LNCaP clone FGC (cell line): ENCODE results near the gene MYRF.

Experiments used
- DNase-seq: peaks from one replicate; pipeline ENCODE4 v3.0.0-alpha.2; 2011; ENCODE audit warnings: low read depth
- H3K4me3 ChIP-seq: 2 replicates; pipeline ENCODE4 v1.5.1; 2011; ENCODE audit warnings: mild to moderate bottlenecking, low read depth, low read length, control low read depth
- TF ChIP-seq, protein P1 (sequence below): IDR thresholded peaks from 2 replicates; pipeline ENCODE4 v1.5.1; 2012; ENCODE audit warnings: mild to moderate bottlenecking; ENCODE audit not compliant: control insufficient read depth, insufficient read depth; ENCODE audit errors: extremely low read depth

Gene MYRF

DNA sequence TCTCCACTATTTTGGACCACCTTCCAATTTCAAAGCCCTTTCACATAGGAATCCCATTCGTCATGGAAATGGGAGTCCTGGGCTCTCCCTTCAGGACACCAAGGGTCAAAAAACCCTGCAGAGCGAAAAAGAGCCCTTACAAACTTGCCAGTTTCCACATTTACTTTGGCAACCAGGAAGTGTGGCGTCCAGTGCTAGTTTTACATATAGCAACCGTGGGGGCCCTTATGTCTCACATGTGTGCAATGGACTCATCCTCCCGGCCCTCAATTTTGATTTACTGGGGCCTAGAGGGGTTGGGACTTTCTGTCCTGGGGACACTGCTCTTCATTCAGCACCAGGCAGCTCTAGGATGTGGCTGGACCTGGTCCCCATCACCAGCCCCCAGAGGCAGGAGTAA is 38.5 kb upstream of the MYRF start:
- no peak for DNase-seq
- TF ChIP-seq, protein P1, sequence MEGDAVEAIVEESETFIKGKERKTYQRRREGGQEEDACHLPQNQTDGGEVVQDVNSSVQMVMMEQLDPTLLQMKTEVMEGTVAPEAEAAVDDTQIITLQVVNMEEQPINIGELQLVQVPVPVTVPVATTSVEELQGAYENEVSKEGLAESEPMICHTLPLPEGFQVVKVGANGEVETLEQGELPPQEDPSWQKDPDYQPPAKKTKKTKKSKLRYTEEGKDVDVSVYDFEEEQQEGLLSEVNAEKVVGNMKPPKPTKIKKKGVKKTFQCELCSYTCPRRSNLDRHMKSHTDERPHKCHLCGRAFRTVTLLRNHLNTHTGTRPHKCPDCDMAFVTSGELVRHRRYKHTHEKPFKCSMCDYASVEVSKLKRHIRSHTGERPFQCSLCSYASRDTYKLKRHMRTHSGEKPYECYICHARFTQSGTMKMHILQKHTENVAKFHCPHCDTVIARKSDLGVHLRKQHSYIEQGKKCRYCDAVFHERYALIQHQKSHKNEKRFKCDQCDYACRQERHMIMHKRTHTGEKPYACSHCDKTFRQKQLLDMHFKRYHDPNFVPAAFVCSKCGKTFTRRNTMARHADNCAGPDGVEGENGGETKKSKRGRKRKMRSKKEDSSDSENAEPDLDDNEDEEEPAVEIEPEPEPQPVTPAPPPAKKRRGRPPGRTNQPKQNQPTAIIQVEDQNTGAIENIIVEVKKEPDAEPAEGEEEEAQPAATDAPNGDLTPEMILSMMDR, result no peak
- H3K4me3 ChIP-seq, result no peak overlapping the region

DNA sequence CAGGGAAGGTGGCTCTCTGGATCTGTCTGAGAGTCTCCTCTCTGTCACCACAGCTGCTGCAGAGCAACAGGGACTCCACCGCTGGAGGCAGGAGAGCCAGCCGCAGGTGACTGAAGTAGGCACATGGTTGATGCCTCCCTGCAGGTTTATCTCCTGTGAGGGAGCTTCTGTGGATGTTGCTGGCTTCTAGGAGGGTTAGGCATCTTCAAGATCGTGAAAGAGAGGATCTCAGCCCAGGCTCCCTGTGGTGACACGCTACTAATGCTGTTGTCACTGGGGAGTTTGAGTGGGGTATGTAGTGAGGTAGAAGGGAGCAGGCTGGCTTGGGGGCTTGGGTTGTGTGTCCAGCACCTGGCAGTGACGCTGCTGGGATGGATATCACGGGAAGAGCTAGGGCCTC is 38.1 kb upstream of the MYRF start:
- no peak for DNase-seq
- TF ChIP-seq, protein P1, result no peak
- H3K4me3 ChIP-seq, result no peak overlapping the region

DNA sequence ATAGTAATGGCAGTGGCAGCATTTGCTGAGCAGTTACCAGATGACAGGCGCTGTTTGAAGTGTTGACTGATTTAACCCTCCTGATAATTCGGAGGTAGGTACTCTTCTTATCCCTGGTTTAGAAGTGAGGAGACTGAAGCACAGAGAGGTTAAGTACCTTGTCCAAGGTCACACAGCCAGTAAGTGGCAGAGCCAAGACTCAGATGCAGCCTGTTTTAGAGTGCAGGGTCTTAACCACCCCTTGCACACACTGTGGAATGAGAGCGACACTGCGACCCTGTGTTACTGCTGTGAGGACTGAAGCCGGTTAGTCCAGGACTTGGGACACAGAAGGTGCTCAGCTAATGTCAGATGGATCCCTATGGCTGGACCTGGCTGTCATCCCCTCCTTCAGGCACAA is 37.5 kb upstream of the MYRF start:
- DNase-seq, result no peak
- TF ChIP-seq, protein P1, result no peak

DNA sequence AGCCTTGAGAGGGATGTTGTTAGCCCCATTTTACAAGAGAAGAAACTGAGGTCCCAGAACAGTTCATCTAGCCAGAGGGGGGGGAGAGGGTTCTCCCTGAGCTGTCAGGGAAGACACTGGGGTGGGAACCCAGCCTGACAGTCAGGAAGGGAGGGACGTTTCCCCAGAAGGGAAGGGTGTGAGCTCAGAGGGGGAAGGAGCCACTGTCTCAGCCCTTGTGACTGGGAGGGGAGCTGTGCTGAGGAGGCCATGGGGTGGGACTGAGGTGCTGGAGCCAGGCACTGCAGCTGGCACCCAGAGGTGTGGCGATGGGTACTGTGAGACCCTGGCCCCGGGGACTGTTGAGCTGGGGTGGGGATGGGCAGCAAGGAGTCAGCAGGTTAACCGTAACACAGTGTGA is 36.6 kb upstream of the MYRF start:
- no peak overlapping the region for H3K4me3 ChIP-seq
- DNase-seq, result no peak
- TF ChIP-seq, protein P1, result no peak

More for the DNA sequence above, 37.5 kb upstream of the MYRF start:
- H3K4me3 ChIP-seq, result no peak overlapping the region

DNA sequence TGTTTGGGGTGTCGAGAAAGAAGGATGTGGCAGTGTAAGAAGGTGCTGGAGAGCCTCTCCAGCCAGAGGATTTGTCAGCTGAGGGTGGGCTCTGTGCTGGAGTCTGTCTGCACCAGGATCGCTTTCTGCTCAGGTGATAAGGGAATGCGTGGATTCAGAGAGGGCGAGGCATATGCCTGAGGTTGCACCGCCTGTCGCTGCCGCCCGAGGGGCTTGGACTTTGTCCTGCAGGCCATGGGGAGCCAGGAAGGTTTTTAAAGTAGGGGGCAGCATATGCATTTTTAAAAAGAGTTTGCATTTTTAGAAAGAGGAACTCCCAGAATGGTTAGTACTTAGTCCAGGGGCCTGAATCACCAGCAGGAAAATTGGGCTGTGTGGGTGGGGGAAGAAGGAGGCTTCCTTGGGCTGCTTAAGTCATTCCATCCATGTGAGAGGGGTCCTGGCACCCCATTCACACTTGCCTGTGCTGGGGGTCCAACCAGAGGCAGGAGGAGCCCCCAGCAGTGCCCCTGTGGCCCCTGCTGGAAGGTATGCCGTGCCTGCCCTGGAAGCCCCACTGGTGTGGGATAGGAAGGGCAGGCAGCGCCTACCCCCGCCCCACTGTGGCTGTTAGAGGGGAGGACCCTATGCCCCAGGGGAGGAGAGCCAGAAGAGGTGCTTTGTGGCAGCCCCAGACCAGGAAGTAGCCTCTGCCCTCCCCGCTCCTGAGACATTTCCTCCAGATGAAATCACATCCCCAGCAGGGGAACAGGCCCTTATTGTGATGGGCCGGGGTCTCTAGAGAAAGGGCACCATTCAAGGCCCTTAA is 35.8 kb upstream of the MYRF start:
- H3K4me3 ChIP-seq, result no peak overlapping the region
- TF ChIP-seq, protein P1, result no peak
- no peak for DNase-seq

DNA sequence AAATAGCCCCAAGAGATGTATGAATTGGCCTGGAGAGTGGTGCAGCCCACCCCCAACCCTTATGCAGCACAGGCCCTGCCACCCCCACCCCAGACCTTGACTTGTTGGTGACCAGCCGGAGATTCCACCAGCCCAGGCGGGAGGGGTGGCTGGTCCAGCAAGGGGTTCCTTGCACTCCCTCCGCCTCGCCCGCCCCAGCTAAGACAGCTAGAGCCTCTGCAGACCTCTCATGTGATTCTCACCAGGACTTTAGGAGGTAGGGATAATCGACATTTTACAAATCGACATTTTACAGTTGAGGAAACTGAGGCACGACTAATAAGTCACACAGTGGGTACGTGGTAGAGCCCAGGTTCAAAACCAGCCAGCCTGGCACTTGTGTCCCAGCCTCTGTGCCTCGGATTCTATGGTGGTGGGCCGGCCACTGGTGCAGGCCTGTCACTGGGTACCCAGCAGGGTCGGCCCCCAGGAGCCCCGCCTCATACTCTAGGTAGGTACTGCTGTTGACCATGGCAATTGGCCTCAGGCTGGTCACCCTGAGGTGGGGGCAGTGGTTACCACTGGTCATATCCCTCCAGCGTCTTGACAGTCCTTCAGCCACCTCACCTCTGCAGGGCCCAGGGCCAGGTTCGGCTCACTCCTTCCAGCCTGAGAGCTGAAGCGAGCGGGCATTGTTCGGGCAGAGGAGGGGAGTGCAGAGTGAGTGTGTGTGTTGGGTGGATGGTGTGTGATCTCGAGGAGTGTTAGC is 35.0 kb upstream of the MYRF start:
- TF ChIP-seq, protein P1, result no peak
- no peak for DNase-seq
- no peak overlapping the region for H3K4me3 ChIP-seq

DNA sequence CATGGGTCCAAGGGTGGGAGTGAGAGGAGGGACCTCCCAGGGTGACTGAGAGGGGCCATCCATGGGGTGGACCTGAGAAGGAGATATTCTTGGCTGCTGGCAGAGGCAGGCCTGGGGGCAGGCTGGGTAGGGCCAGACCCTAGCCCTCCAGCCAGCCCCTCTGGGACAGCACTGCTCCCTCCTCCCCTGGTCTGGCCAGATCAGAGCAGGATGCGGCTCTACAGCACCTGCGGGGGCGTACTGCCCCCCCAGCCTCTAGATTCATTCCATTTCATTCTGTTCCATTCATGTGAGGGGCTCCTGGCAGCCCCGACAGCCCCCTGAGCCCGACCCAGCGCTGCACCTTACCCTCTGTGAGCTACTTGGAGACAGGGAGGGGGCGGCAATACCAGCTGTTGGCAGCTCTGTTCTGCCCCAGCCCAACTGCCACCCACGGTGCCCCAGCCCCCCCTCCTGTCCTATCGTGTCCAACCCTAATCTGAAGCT is 34.3 kb upstream of the MYRF start:
- no peak for DNase-seq
- TF ChIP-seq, protein P1, result no peak
- no peak overlapping the region for H3K4me3 ChIP-seq
